RWPE1 (cell line): ENCODE measurements around the gene IGLL5.

Experiments
- CTCF ChIA-PET: fragments of 350-600 bp; sonication (Branson Sonifier 250); formaldehyde crosslinking; extraction: SDS; loops from one replicate; lab custom pipeline; 2021; lab: Yijun Ruan, JAX
- POLR2A ChIA-PET: fragments of 400-600 bp; formaldehyde crosslinking; extraction: SDS; loops from one replicate; lab custom pipeline; 2020; ENCODE audit warnings: antibody characterized with exemption; ENCODE audit not compliant: low non-redundant PET; lab: Yijun Ruan, JAX
- DNase-seq: peaks from one replicate; pipeline ENCODE4 v3.0.0; 2012; ENCODE audit warnings: low spot score
- H3K27ac ChIP-seq: fragments of 450-650 bp; 2 replicates; pipeline ENCODE4 v1.5.1; 2017
- TF ChIP-seq, protein P1 (sequence below): fragments of 450-650 bp; conservative IDR thresholded peaks from 2 replicates; pipeline ENCODE4 v1.5.1; 2017; ENCODE audit warnings: low read depth, mild to moderate bottlenecking

Gene IGLL5

DNA sequence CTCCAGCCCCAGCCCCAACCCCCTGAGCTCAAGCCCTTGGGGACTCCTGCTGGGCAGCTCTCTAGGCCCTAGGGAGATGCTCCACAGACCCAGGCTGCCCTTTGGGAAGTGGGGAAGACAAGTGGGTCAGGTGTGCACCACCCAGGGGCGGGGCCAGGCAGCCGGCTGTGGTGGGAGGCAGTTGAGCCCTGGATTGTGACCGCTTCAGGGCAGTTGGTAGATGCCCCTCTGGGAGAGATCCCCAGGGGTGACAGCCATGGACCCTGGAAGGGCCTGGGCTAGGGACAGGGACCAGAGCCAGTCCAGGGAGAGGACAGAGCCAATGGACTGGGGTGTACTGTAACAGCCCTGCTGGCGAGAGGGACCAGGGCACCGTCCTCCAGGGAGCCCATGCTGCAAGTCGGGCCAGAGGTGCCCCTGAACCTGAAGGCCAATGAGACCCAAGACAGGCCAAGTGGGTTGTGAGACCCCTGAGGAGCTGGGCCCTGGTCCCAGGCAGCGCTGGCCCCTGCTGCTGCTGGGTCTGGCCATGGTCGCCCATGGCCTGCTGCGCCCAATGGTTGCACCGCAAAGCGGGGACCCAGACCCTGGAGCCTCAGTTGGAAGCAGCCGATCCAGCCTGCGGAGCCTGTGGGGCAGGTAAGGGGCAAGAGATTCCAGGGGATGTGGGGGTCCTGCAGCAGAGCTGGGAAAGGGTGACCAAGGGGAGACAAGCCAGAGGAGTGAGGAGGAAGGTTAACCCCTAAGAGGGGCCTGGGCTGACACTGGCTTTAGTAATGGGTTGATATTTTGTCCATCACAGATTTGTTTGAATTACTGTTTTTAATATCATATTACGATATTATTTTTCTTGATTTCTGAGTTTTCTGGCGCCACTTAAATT is at the start of gene IGLL5:
Gene IGLL5 (plus strand): TSS at position 196 of the 883 bp plus-strand sequence. CDS start 238 bp downstream, at position 434.
- TF ChIP-seq, protein P1, sequence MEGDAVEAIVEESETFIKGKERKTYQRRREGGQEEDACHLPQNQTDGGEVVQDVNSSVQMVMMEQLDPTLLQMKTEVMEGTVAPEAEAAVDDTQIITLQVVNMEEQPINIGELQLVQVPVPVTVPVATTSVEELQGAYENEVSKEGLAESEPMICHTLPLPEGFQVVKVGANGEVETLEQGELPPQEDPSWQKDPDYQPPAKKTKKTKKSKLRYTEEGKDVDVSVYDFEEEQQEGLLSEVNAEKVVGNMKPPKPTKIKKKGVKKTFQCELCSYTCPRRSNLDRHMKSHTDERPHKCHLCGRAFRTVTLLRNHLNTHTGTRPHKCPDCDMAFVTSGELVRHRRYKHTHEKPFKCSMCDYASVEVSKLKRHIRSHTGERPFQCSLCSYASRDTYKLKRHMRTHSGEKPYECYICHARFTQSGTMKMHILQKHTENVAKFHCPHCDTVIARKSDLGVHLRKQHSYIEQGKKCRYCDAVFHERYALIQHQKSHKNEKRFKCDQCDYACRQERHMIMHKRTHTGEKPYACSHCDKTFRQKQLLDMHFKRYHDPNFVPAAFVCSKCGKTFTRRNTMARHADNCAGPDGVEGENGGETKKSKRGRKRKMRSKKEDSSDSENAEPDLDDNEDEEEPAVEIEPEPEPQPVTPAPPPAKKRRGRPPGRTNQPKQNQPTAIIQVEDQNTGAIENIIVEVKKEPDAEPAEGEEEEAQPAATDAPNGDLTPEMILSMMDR, result no peak
- no peak for DNase-seq
- CTCF ChIA-PET, result no interaction called here
- POLR2A ChIA-PET, result no interaction called here
- no peak within 1 kb of the TSS for H3K27ac ChIP-seq

DNA sequence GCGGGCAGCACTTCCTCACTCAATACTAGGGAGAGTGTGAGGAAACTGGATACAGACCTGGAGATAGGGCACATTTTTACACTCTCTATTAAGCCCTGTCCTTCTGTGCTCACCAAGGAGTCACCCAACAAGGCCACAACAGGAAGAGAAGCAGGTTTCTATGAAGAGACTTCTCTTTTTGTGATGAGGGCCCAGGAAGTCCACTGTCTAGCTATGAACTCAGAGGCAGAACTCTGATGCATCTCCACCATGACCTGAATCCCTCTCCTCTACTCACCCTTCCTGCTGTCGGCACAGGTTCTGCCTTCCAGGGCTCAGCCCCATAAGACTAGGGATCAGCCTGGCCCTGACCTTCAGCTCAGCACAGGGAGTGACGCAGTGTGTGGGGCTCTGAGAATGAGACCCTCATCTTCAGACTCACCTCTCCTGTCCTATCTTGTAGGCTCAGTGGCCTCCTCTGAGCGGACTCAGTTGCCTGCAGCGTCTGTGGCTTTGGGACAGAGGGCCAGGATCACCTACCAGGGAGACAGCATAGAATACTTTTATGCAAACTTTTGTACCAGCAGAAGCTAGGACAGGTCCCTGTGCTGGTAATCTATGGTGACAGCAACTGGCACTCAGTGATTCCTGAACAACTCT is 49.3 kb upstream of the IGLL5 start:
- no peak for DNase-seq
- CTCF ChIA-PET, result no interaction called here
- H3K27ac ChIP-seq, result no peak overlapping the region
- TF ChIP-seq, protein P1, result no peak
- POLR2A ChIA-PET, result no interaction called here

DNA sequence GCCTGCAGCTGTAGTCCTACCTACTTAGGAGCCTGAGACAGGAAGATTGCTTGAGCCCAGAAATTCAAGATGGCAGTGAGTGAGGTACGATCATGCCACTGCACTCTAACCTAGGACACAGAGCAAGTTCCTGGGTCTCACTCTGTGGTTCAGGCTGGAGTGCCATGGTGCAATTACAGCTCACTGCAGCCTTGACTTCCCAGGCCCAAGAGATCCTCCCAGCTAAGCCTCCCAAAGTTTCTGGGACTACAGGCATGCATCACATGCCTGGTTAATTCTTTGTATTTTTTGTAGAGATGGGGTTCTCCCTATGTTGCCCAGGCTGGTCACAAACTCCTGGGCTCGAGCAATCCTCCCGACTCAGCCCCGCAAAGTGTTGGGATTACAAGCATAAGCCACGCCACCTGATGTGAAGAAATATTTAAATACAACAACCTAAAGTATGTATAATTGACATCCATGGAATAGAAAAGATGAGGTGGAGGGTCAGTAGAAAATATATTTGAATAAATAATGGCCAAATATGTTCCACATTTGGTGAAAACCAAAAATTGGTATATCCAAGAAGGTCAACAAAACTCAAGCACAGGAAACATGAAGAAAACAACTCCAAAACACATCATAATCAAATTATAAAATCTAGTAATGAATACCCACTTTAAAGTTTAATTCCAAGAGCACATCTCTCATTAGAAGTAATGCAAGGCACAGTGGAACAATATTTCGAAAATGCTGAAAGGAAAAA is 47.9 kb upstream of the IGLL5 start:
- H3K27ac ChIP-seq, result no peak overlapping the region
- DNase-seq, result no peak
- ChIA-PET POLR2A (no interaction called here), CTCF (no interaction called here)
- TF ChIP-seq, protein P1, result no peak

DNA sequence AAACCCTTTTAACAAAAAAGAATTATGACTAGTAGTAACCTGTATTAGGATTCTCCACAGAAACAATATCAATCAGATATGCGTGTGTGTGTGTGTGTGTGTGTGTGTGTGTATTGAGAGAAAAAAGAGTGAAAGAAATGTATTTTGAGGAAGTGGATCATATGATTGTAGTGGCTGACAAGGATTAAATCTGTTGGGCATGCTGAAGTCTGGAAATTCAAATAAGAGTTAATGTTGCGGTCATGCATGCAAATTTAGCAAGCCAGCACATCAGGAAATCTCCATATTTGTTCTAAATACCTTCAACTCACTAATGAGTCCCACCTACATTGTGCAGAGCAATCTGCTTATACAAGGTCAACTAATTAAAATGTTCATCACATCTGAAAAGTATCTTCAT is 46.8 kb upstream of the IGLL5 start:
- H3K27ac ChIP-seq, result no peak overlapping the region
- no peak for DNase-seq
- TF ChIP-seq, protein P1, result no peak
- POLR2A ChIA-PET, result no interaction called here
- CTCF ChIA-PET, result no interaction called here

DNA sequence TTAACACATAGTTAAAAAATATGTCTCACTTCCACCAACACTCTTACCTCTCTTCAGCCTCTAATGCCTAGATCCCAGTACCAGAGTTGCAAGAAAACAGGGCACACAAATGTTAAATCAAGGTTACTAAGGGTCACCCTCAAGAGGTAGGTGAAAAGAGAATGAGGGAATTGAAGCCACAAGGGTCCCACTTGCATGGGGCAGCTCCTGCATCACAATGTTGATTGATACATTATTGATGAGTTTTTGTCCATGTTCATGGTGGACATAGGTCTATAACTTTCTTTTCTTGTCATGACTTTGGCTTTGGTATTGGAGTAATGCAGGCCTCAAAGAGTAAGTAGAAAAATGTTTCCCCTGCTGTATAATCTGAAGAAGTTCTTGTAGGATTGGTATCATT is 46.0 kb upstream of the IGLL5 start:
- DNase-seq, result no peak
- CTCF ChIA-PET, result no interaction called here
- TF ChIP-seq, protein P1, result no peak
- POLR2A ChIA-PET, result no interaction called here
- no peak overlapping the region for H3K27ac ChIP-seq

DNA sequence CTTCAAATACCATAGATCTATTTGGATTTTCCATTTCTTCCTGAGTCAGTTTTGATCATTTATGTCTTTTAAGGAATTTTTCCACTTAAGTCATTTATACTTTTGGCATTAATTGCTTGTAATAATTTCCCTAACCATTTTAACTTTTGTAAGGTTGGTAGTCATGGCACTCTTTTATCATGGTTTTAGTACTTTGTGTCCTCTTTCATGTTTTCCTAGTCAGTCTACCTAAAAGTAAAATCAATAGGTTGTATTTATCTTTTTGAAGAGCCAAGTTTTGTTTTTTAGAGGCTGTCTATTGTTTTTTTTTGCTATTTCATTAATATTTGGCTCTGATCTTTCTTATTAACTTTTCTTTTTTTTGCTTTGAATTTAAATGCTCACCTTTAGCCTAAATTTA is 45.5 kb upstream of the IGLL5 start:
- TF ChIP-seq, protein P1, result no peak
- H3K27ac ChIP-seq, result no peak overlapping the region
- DNase-seq, result no peak
- CTCF ChIA-PET, result no interaction called here
- POLR2A ChIA-PET, result no interaction called here
